OCI-LY3 (cell line): ENCODE data around the gene KIAA1671.

ENCODE experiments used
- EZH2phosphoT487 ChIP-seq: fragments of 200-600 bp; shearing (Covaris generic); IDR thresholded peaks from 2 replicates; pipeline ENCODE4 v1.6.1; 2018; ENCODE audit warnings: antibody characterized with exemption, mixed run types, low read depth
- TF ChIP-seq, protein P1 (sequence below): fragments of 200-600, 300-600 bp; sonication (generic); IDR thresholded peaks from 2 replicates; pipeline ENCODE4 v1.5.1; 2014; ENCODE audit warnings: antibody characterized with exemption, low read length, low read depth

DNA sequence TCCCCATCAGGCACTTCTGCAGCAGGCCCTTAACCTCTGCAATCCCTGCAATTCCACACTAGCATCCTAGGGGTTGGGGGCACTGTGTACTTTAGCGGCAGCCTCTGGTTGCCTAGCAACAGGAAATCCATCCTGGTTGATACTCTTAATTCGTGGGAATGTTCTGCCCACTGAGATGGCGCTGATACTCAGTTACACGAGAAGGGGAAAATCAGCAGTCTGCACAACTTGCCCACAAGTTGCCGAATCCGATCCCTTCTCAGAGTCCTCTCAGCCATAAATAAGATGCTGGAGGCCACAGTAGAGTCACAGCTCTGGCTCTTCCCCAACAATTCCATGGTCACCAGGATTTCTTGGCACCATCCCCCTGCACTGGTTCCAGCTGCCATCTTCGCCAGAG is 189.6 kb downstream of the KIAA1671 start:
- TF ChIP-seq, protein P1, sequence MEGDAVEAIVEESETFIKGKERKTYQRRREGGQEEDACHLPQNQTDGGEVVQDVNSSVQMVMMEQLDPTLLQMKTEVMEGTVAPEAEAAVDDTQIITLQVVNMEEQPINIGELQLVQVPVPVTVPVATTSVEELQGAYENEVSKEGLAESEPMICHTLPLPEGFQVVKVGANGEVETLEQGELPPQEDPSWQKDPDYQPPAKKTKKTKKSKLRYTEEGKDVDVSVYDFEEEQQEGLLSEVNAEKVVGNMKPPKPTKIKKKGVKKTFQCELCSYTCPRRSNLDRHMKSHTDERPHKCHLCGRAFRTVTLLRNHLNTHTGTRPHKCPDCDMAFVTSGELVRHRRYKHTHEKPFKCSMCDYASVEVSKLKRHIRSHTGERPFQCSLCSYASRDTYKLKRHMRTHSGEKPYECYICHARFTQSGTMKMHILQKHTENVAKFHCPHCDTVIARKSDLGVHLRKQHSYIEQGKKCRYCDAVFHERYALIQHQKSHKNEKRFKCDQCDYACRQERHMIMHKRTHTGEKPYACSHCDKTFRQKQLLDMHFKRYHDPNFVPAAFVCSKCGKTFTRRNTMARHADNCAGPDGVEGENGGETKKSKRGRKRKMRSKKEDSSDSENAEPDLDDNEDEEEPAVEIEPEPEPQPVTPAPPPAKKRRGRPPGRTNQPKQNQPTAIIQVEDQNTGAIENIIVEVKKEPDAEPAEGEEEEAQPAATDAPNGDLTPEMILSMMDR, result no peak
- no peak for TF ChIP-seq EZH2phosphoT487
